Thyroid gland (tissue), 4 donors: ENCODE data around the gene EID2. TPM values are rescaled to one million over a fixed set of nuclear protein-coding genes. Genes with fewer than 3 reads are reported as not detected.

ENCODE experiments used
- DNase-seq, 2 donors: peaks; one replicate each; pipeline ENCODE4 v3.0.0-alpha.2; 2019
- H3K27ac ChIP-seq, 3 donors: fragments of 200-600 bp; sonication (generic); 1 replicate in 2 of 3; 2 replicates in 1 of 3; pipeline ENCODE4 v1.5.1; 2016 to 2019; ENCODE audit warnings: mild to moderate bottlenecking in 1 of 3, moderate library complexity in 1 of 3
- H3K27me3 ChIP-seq: fragments of 200-600 bp; sonication (generic); one replicate; pipeline ENCODE4 v1.5.1; 2019
- H3K36me3 ChIP-seq, 2 donors: fragments of 200-600 bp; sonication (generic); one replicate each; pipeline ENCODE4 v1.5.1; 2016 to 2019
- H3K4me1 ChIP-seq, 2 donors: fragments of 200-600 bp; sonication (generic); one replicate each; pipeline ENCODE4 v1.5.1; 2017 to 2019
- H3K4me3 ChIP-seq, 3 donors: fragments of 200-600 bp; sonication (generic); replicated peaks in 1 of 3; 1 replicate in 2 of 3; 2 replicates in 1 of 3; pipeline ENCODE4 v1.5.1; 2016; ENCODE audit warnings: mild to moderate bottlenecking in 1 of 3
- H3K9me3 ChIP-seq: fragments of 200-600 bp; sonication (generic); one replicate; pipeline ENCODE4 v1.5.1; 2017
- CTCF ChIP-seq, 6 experiments: fragments of 200-600 bp in 3 of 6; fragments of 450-650 bp in 3 of 6; sonication (generic) in 3 of 6; IDR thresholded peaks; one replicate each; pipeline ENCODE4 v1.5.1; 2016 to 2019; ENCODE audit warnings: antibody characterized with exemption in 6 of 6, mild to moderate bottlenecking in 2 of 6, inconsistent platforms in 1 of 6, moderate library complexity in 1 of 6
- POLR2A ChIP-seq, 2 donors: fragments of 450-650 bp; IDR thresholded peaks; one replicate each; pipeline ENCODE4 v1.6.1; 2017; ENCODE audit warnings: antibody characterized with exemption in 2 of 2, mild to moderate bottlenecking in 2 of 2, moderate library complexity in 1 of 2
- WGBS, 2 donors: methylation state at CpG; one replicate each; pipeline ENCODE4 v1.1.5; 2017; 5-methylcytosine and 5-hydroxymethylcytosine counted together
- intact Hi-C: fragments of 100-400 bp; cut with DNase I; formaldehyde crosslinking; loops from one replicate; pipeline ENCODE4 v1.15.1; 2023
- total RNA-seq, 4 donors: library from RNA; depleted of rRNA; stranded (reverse); fragments of >200 nt; gene quantifications; one replicate each; pipeline ENCODE4 v1.2.3, GENCODE V29; 2016

Gene EID2
- total RNA-seq, 4 donors from 2014 or later: 15.3 to 24.4 (median 19.8) TPM

- TF ChIP-seq POLR2A (IDR thresholded peaks at IDR 0.05) (no peak), CTCF (IDR thresholded peaks at IDR 0.05) (peak in 3 of 6 experiments; percentile 29 to 50 (median 46))
- H3K9me3 ChIP-seq: no peaks in the 10 kb centered on the region
- H3K4me3 ChIP-seq: no peak overlapping the region
- peaks cover 7% of the 10 kb centered on the region for H3K27me3 ChIP-seq
- H3K4me1 ChIP-seq: peaks cover 0 to 24% of the 10 kb centered on the region in 2 donors
- intact Hi-C loops: loop anchor here (5.0 kb wide), 1 partner anchor 39 kb away; no protein-coding TSS in a partner anchor
- DNase-seq: peak; percentile 33 to 40
- no peaks in the 10 kb centered on the region for H3K36me3 ChIP-seq
- 1 to 2% methylated on average over 21 to 30 of the region's 40 CpGs for WGBS, 2 donors
- no peak overlapping the region for H3K27ac ChIP-seq
Measured at GRCh38 chr19:39497996-39498797, 41.8 kb downstream of the EID2 start.

- Histone ChIP-seq H3K9me3 (no peaks in the 10 kb centered on the region), H3K36me3 (no peaks in the 10 kb centered on the region), H3K4me1 (peaks cover 0 to 19% of the 10 kb centered on the region in 2 donors), H3K27me3 (peaks cover 7% of the 10 kb centered on the region), H3K4me3 (no peak overlapping the region), H3K27ac (no peak overlapping the region)
- peak in 1 of 6 experiments; percentile 13 for TF ChIP-seq CTCF (IDR thresholded peaks at IDR 0.05)
- no peak for TF ChIP-seq POLR2A (IDR thresholded peaks at IDR 0.05)
- WGBS, 2 donors: 3 to 4% methylated on average over 7 of the region's 7 CpGs
- DNase-seq: no peak
- intact Hi-C loops: loop anchor here (5.0 kb wide), 1 partner anchor 40 kb away; no protein-coding TSS in a partner anchor
Measured at GRCh38 chr19:39497701-39497995, 42.3 kb downstream of the EID2 start.

- DNase-seq: no peak
- 80 to 85% methylated on average over 5 of the region's 5 CpGs for WGBS, 2 donors
- Histone ChIP-seq H3K9me3 (no peaks in the 10 kb centered on the region), H3K36me3 (peaks cover 0 to 4% of the 10 kb centered on the region in 2 donors), H3K4me3 (no peak overlapping the region), H3K27ac (no peak overlapping the region), H3K27me3 (peaks cover 7% of the 10 kb centered on the region), H3K4me1 (peaks cover 0 to 18% of the 10 kb centered on the region in 2 donors)
- TF ChIP-seq POLR2A (IDR thresholded peaks at IDR 0.05): no peak
- TF ChIP-seq CTCF (IDR thresholded peaks at IDR 0.05): no peak
- intact Hi-C loops: loop anchor here (5.0 kb wide), 1 partner anchor 41 kb away; no protein-coding TSS in a partner anchor
Measured at GRCh38 chr19:39496063-39496462, 43.9 kb downstream of the EID2 start.

- 79 to 84% methylated on average over 5 of the region's 5 CpGs for WGBS, 2 donors
- Histone ChIP-seq H3K9me3 (no peaks in the 10 kb centered on the region), H3K27ac (no peak overlapping the region), H3K36me3 (peaks cover 12 to 18% of the 10 kb centered on the region in 2 donors), H3K27me3 (peaks cover 7% of the 10 kb centered on the region), H3K4me1 (peaks cover 0 to 18% of the 10 kb centered on the region in 2 donors), H3K4me3 (no peak overlapping the region)
- intact Hi-C loops: loop anchor here (5.0 kb wide), 1 partner anchor 43 kb away; no protein-coding TSS in a partner anchor
- DNase-seq: no peak
- no peak for TF ChIP-seq POLR2A (IDR thresholded peaks at IDR 0.05)
- TF ChIP-seq CTCF (IDR thresholded peaks at IDR 0.05): no peak
Measured at GRCh38 chr19:39494661-39495060, 45.3 kb downstream of the EID2 start.

GRCh38 chr19:39492788-39493187, 47.2 kb downstream of the EID2 start:
- H3K27me3 ChIP-seq: peaks cover 4% of the 10 kb centered on the region
- no peak overlapping the region for H3K27ac ChIP-seq
- DNase-seq: no peak
- peaks cover 0 to 3% of the 10 kb centered on the region in 2 donors for H3K4me1 ChIP-seq
- peaks cover 30 to 36% of the 10 kb centered on the region in 2 donors for H3K36me3 ChIP-seq
- intact Hi-C loops: no loop called here
- H3K9me3 ChIP-seq: no peaks in the 10 kb centered on the region
- H3K4me3 ChIP-seq: no peak overlapping the region
- TF ChIP-seq CTCF (IDR thresholded peaks at IDR 0.05): no peak
- no peak for TF ChIP-seq POLR2A (IDR thresholded peaks at IDR 0.05)
- 87 to 89% methylated on average over 3 of the region's 3 CpGs for WGBS, 2 donors
